ENCODE data around the gene ARL2.
A peak's percentile ranks its signal among the peaks of the same experiment; 100 is the strongest.
"Not testable (repeated sequence)": the region's sequence is repeated elsewhere in the genome, so short reads cannot be mapped to it uniquely, and the experiment has no call there.

Gene ARL2

DNA sequence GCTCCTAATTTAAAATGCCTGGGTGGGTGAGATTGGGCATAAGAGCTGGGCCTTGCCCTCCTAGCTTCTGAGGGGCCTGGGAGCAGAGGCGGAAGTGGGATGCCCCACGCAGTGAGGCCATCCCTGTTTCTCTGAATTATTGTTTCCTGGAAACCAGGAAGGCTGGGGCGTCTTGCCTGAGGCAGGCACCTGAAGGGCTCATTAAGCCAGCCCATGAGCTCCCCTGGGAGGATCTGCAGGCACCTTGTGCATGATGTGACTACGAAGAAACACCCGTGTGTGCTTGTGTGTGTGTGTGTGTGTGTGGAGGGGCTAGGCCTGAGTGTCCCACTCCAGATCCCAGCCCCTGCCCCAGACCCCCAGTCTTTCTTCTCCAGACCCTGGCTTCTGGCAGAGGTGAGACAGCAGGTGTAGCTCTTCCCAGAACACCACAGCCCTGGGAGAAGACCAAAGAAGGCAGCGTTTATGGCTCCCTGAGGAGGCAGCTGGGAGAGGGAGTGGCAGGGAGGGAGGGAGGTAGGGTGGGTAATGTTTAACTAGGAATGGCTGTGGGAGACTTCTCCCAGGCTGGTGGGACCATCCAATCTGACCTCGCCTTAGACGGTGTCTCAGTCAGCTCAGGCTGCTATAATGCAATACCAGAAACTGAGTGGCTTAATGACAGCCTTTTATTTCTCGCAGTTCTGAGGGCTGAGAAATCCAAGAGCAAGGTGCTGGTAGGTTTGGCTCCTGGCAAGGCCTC is 15.1 kb upstream of the ARL2 start:
- Histone ChIP-seq H3K4me3 (no peak overlapping the region), H3K9me3 (ENCODE audit: low read depth, low read length) (no peaks in the 10 kb centered on the region), H3K27ac (no peak overlapping the region), H3K9ac (ENCODE audit: insufficient read length) (no peak overlapping the region), H3K36me3 (ENCODE audit: insufficient read depth, low read length) (no peaks in the 10 kb centered on the region)
- TF ChIP-seq POLR2AphosphoS5 (IDR thresholded peaks at IDR 0.05; ENCODE audit: borderline replicate concordance, low read depth, low read length) (no peak), EZH2 (IDR thresholded peaks at IDR 0.05) (no peak), FOXP2 (optimal IDR thresholded peaks at IDR 0.05; ENCODE audit: control extremely low read depth, extremely low read length, insufficient read depth) (no peak)
- no peak for DNase-seq (ENCODE audit: low read depth, low spot score)

DNA sequence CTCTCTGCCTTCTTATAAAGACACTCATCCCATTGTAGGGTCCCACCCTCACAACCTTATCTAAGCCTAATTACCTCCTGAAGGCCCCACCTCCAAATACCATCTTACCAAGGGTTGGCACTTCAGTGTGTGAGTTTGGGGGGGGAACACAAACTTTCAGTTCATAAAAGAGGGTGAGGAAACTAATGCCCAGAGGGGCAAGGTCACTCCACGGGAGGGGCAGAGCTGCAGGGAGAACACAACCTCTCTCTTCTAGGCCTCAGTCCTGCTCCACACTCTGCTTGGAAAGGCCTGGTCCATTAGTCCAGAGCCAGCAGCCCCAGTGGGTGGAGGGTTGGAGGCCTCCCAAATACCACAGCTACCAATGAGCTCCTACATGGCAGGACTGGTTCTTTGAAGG is 14.5 kb upstream of the ARL2 start:
- no peak for DNase-seq (ENCODE audit: low read depth, low spot score)
- no peak for TF ChIP-seq POLR2AphosphoS5 (IDR thresholded peaks at IDR 0.05; ENCODE audit: borderline replicate concordance, low read depth, low read length)
- no peak for TF ChIP-seq EZH2 (IDR thresholded peaks at IDR 0.05)
- TF ChIP-seq FOXP2 (optimal IDR thresholded peaks at IDR 0.05; ENCODE audit: control extremely low read depth, extremely low read length, insufficient read depth): no peak
- H3K9me3 ChIP-seq (ENCODE audit: low read depth, low read length): no peaks in the 10 kb centered on the region
- H3K27ac ChIP-seq: no peak overlapping the region
- no peak overlapping the region for H3K4me3 ChIP-seq
- no peaks in the 10 kb centered on the region for H3K36me3 ChIP-seq (ENCODE audit: insufficient read depth, low read length)
- H3K9ac ChIP-seq (ENCODE audit: insufficient read length): no peak overlapping the region

DNA sequence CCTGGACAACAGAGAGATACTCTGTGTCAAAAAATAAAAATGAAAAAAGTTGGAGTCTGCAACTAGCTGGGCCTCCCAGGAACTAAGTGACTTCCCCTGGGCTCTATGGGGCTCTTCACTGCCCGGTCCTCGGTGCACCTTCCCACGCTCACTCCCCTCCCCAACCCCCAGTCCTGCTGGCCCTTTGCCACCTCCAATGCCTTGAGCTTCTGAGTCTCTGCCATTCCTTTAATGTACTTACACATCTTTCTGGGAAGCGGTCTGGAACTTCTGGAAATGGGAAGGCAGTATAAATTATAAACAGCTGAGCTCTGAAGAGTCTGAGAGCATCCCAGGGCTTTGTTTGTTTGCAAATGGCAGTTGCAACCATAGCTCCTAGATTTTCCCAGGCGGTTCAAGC is 11.3 kb upstream of the ARL2 start:
- TF ChIP-seq POLR2AphosphoS5 (IDR thresholded peaks at IDR 0.05; ENCODE audit: borderline replicate concordance, low read depth, low read length) (no peak), FOXP2 (optimal IDR thresholded peaks at IDR 0.05; ENCODE audit: control extremely low read depth, extremely low read length, insufficient read depth) (no peak), EZH2 (IDR thresholded peaks at IDR 0.05) (no peak)

DNA sequence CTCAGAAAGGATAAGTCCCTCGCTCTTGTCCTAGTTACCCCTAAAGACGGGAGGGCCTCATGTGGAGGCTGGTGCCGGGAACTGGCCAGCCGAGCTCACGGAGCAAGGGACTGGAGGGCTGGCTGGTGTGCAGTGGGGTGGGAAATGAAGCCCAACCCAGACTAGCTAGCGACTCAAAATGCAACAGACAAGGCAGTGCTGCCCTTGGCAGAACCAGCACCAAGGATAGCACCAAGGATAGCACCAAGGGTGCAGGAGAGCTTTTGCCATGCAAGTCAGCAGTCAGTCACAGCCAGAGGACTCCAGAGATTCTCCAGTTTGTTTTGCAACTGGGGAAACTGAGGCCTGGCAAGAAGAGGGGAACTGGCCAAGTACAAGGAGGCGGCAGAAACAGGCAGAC is 10.7 kb upstream of the ARL2 start:
- TF ChIP-seq EZH2 (IDR thresholded peaks at IDR 0.05) (no peak), POLR2AphosphoS5 (IDR thresholded peaks at IDR 0.05; ENCODE audit: borderline replicate concordance, low read depth, low read length) (no peak), FOXP2 (optimal IDR thresholded peaks at IDR 0.05; ENCODE audit: control extremely low read depth, extremely low read length, insufficient read depth) (no peak)
- H3K9me3 ChIP-seq (ENCODE audit: low read depth, low read length): no peaks in the 10 kb centered on the region
- H3K4me3 ChIP-seq: no peak overlapping the region
- H3K36me3 ChIP-seq (ENCODE audit: insufficient read depth, low read length): no peaks in the 10 kb centered on the region
- H3K27ac ChIP-seq: no peak overlapping the region
- DNase-seq (ENCODE audit: low read depth, low spot score): no peak
- H3K9ac ChIP-seq (ENCODE audit: insufficient read length): no peak overlapping the region

More for the DNA sequence above, 11.3 kb upstream of the ARL2 start:
- Histone ChIP-seq H3K27ac (no peak overlapping the region), H3K9ac (ENCODE audit: insufficient read length) (no peak overlapping the region), H3K36me3 (ENCODE audit: insufficient read depth, low read length) (no peaks in the 10 kb centered on the region), H3K4me3 (no peak overlapping the region), H3K9me3 (ENCODE audit: low read depth, low read length) (no peaks in the 10 kb centered on the region)
- no peak for DNase-seq (ENCODE audit: low read depth, low spot score)

DNA sequence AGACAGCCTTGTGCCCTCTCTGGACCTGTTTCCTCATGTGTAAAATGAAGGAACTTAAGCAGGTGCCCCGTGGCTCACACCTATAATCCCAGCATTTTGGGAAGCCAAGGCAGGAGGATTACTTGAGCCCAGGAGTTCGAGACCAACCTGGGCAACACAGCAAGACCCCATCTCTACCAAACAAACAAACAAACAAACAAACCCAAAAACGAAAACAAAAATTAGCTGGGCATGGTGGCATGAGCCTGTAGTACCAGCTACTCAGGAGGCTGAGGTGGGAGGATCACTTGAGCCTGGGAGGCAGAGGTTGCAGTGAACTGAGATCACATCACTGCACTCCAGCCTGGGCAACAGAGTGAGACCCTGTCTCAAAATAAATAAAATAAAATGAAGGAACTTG is 10.0 kb upstream of the ARL2 start:
- not testable (repeated sequence) for H3K27ac ChIP-seq

DNA sequence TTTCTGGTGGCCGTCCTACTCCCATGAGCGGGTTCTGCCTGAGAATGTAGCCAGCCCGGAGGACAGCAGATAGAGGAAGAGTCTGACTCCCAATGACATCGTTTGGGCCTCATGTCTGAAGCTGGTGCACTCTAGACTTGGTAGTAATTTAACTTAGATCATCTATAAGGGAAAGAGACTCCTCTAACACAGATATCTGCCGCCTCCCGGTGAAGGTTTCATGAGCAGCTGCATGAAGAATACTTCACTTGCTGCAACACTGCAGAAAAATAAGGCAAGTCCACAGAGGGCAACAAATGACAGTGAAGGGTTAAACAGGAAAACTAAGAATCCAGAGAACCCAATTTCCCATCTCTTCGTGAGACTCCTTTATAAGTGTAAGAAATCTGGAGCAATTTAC is 5.9 kb upstream of the ARL2 start:
- Histone ChIP-seq H3K9ac (ENCODE audit: insufficient read length) (no peak overlapping the region), H3K36me3 (ENCODE audit: insufficient read depth, low read length) (no peaks in the 10 kb centered on the region), H3K4me3 (no peak overlapping the region), H3K9me3 (ENCODE audit: low read depth, low read length) (no peaks in the 10 kb centered on the region), H3K27ac (no peak overlapping the region)
- TF ChIP-seq POLR2AphosphoS5 (IDR thresholded peaks at IDR 0.05; ENCODE audit: borderline replicate concordance, low read depth, low read length) (no peak), EZH2 (IDR thresholded peaks at IDR 0.05) (no peak), FOXP2 (optimal IDR thresholded peaks at IDR 0.05; ENCODE audit: control extremely low read depth, extremely low read length, insufficient read depth) (no peak)
- DNase-seq (ENCODE audit: low read depth, low spot score): no peak

More for the DNA sequence above, 10.0 kb upstream of the ARL2 start:
- H3K4me3 ChIP-seq; H3K36me3 ChIP-seq (ENCODE audit: insufficient read depth, low read length); DNase-seq (ENCODE audit: low read depth, low spot score); H3K9me3 ChIP-seq (ENCODE audit: low read depth, low read length); H3K9ac ChIP-seq (ENCODE audit: insufficient read length): not testable (repeated sequence)

DNA sequence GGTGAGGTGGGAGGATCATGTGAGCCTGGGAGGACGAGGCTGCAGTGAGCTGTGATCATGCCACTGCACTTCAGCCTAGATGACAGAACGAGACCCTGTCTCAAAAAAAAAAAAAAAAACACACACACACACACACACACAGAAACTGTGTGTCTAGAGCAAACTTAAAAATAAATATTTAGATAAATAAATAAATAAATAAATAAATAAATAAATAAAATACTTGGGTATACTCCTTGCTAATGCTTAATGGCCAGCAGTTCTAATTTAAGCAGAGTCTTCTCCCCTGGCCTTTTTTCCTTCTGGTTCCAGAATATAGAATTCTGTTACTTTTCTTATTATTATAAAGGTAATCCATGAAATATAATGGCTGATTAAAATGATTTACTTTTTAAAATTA is 5.1 kb upstream of the ARL2 start:
- Histone ChIP-seq H3K36me3 (ENCODE audit: insufficient read depth, low read length) (no peaks in the 10 kb centered on the region), H3K27ac (no peak overlapping the region), H3K9me3 (ENCODE audit: low read depth, low read length) (no peaks in the 10 kb centered on the region), H3K9ac (ENCODE audit: insufficient read length) (no peak overlapping the region), H3K4me3 (no peak overlapping the region)
- no peak for DNase-seq (ENCODE audit: low read depth, low spot score)
- no peak for TF ChIP-seq EZH2 (IDR thresholded peaks at IDR 0.05)

DNA sequence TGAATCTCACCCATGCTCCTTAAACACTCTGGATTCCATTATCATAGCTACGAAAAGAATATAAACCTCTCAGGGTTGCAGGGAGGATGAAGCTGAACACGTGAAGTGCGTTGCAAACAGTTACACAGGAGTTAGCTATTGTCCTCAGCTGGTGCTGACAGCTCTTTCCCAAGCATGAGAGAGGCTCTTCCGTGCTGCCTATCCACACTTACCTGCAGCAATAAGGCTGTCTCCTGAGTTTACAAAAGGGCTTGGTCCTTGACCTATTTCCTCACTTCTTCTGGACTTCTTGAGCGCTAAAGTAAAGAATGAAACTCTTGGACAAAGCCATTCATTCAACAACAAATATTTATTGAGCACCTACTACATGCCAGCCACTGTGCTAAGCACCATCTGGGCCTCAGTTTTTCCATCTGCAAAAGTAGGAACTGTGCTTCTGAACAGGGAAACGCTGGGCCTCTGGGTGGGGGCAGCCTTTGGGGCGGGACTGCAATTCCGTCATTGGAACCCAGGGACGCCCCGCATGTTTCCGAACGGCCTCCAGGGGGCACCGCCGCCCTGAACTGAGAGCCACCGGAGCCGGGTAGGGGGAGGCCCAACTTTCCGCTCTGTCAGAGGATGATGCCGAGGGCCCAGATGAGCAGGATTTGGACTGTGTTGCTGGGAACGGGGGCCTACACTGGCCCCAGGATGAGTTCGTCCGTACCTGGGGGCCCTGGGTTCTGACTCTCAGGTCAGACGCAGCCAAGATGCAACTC is 651 bp upstream of the ARL2 start:
- H3K36me3 ChIP-seq (ENCODE audit: insufficient read depth, low read length): no peaks in the 10 kb centered on the region; the same call in 1 of the 2 replicates
- H3K27ac ChIP-seq: peak overlapping the region; percentile 90
- peak; percentile 60 for DNase-seq (ENCODE audit: low read depth, low spot score)
- no peaks in the 10 kb centered on the region for H3K9me3 ChIP-seq (ENCODE audit: low read depth, low read length)
- peak overlapping the region; percentile 89 for H3K4me3 ChIP-seq
- H3K9ac ChIP-seq (ENCODE audit: insufficient read length): peak overlapping the region; percentile 85
- no peak for TF ChIP-seq EZH2 (IDR thresholded peaks at IDR 0.05)
- no peak for TF ChIP-seq POLR2AphosphoS5 (IDR thresholded peaks at IDR 0.05; ENCODE audit: borderline replicate concordance, low read depth, low read length)
- TF ChIP-seq FOXP2 (optimal IDR thresholded peaks at IDR 0.05; ENCODE audit: control extremely low read depth, extremely low read length, insufficient read depth): no peak

Measured in SK-N-MC (cell line).